Measurements from ENCODE around the gene TACC2. TPM values are rescaled to one million over a fixed set of nuclear protein-coding genes. Genes with fewer than 3 reads are reported as not detected.
"Not testable (repeated sequence)": the region's sequence is repeated elsewhere in the genome, so short reads cannot be mapped to it uniquely, and the experiment has no call there.

TACC2 gene
- total and polyA plus RNA-seq, 2 donors (not counting 1 experiment from before 2014, with no cell fraction given), result not detected

DNA sequence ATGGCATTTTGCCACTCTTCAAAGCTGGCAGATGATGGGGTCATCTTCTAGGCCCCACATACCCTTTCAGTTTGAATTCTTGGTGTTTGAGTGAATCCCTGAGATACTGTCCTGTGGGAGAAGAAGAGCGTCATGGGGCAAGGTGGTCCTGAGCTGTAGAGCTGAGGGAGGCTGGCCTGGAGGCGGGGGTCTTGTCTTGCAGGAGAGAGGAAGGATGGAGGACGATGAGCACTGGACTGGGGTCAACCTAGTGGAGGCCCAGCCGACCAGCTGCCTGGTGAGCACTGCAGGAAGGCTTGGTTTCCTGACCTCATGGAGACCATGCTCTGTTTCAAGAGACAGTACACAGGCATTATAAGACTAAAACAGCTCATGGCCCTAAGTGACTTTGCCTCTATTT lies 114.6 kb downstream of the TACC2 start:
- H3K27ac Mint-ChIP-seq, result no peak overlapping the region
- H3K79me2 ChIP-seq (ENCODE audit: control insufficient read depth, insufficient read depth, low read length), result no peaks in the 10 kb centered on the region
- ATAC-seq (ENCODE audit: low read depth) (no peak), DNase-seq (no peak)
- no peak overlapping the region for H3K27ac ChIP-seq (ENCODE audit: low read length in 2 of 2)
- H4K20me1 ChIP-seq (ENCODE audit: control insufficient read depth, insufficient read depth, low read length, poor library complexity, severe bottlenecking), result no peaks in the 10 kb centered on the region
- no peaks in the 10 kb centered on the region for H3K36me3 ChIP-seq (replicated peaks in 1 of 2; ENCODE audit: control extremely low read depth in 1 of 2, control insufficient read depth in 1 of 2, extremely low read depth in 1 of 2, insufficient read depth in 2 of 2, low read length in 1 of 2)
- intact Hi-C loops (cut with micrococcal nuclease), result no loop called here
- ChIA-PET POLR2A (no interaction called here), CTCF (no interaction called here)
- H3K4me3 Mint-ChIP-seq, result no peak overlapping the region
- no peak overlapping the region for H3K4me3 ChIP-seq (ENCODE audit: control extremely low read depth in 1 of 5, extremely low read depth in 1 of 5, insufficient read depth in 1 of 5, low read depth in 2 of 5, low read length in 4 of 5)
- no peaks in the 10 kb centered on the region for H3K4me1 Mint-ChIP-seq
- no peak overlapping the region for H3K9ac ChIP-seq (ENCODE audit: low read length)
- TF ChIP-seq, protein P1, sequence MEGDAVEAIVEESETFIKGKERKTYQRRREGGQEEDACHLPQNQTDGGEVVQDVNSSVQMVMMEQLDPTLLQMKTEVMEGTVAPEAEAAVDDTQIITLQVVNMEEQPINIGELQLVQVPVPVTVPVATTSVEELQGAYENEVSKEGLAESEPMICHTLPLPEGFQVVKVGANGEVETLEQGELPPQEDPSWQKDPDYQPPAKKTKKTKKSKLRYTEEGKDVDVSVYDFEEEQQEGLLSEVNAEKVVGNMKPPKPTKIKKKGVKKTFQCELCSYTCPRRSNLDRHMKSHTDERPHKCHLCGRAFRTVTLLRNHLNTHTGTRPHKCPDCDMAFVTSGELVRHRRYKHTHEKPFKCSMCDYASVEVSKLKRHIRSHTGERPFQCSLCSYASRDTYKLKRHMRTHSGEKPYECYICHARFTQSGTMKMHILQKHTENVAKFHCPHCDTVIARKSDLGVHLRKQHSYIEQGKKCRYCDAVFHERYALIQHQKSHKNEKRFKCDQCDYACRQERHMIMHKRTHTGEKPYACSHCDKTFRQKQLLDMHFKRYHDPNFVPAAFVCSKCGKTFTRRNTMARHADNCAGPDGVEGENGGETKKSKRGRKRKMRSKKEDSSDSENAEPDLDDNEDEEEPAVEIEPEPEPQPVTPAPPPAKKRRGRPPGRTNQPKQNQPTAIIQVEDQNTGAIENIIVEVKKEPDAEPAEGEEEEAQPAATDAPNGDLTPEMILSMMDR (IDR thresholded peaks at IDR 0.05), result no peak
- TF ChIP-seq EZH2 (IDR thresholded peaks at IDR 0.05; ENCODE audit: borderline replicate concordance, insufficient read depth, low read depth, low read length, poor library complexity, severe bottlenecking), result no peak
- no peaks in the 10 kb centered on the region for H3K27me3 Mint-ChIP-seq
- H3K4me1 ChIP-seq (ENCODE audit: control insufficient read depth in 2 of 2, insufficient read depth in 2 of 2, low read length in 2 of 2), result no peaks in the 10 kb centered on the region
- WGBS (ENCODE audit: insufficient coverage), result 88% methylated on average over 4 of the region's 4 CpGs
- peaks cover 0 to 6% (median 0%) of the 10 kb centered on the region in 3 donors for H3K9me3 ChIP-seq (ENCODE audit: control extremely low read depth in 1 of 3, control insufficient read depth in 2 of 3, insufficient read depth in 1 of 3, low read length in 2 of 3)
- H3K9me3 Mint-ChIP-seq (ENCODE audit: insufficient read depth), result no peaks in the 10 kb centered on the region
- no peak overlapping the region for H2AFZ ChIP-seq (ENCODE audit: insufficient read depth, low read depth, low read length, poor library complexity, severe bottlenecking)
- H3K4me2 ChIP-seq (replicated peaks; ENCODE audit: low read depth, low read length, poor library complexity, severe bottlenecking), result no peak overlapping the region
- no peaks in the 10 kb centered on the region for H3K27me3 ChIP-seq (replicated peaks in 1 of 4; ENCODE audit: control extremely low read depth in 1 of 4, control insufficient read depth in 3 of 4, insufficient read depth in 4 of 4, low read length in 3 of 4)

DNA sequence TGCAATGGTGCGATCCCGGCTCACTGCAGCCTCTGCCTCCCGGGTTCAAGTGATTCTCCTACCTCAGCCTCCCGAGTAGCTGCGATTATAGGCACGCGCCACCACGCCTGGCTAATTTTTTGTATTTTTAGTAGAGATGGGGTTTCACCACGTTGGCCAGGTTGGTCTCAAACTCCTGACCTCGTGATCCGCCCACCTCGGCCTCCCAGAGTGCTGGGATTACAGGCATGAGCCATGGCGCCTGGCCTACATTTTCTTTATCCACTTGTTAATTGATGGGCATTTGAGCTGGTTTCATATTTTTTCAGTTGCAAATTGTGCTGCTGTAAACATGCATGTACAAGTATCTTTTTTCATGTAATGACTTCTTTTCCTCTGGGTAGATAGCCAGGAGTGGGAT lies 119.8 kb downstream of the TACC2 start:
- DNase-seq; ATAC-seq (ENCODE audit: low read depth); H3K9me3 ChIP-seq (ENCODE audit: control extremely low read depth in 1 of 3, control insufficient read depth in 2 of 3, insufficient read depth in 1 of 3, low read length in 2 of 3); CTCF ChIA-PET; H3K4me1 ChIP-seq (ENCODE audit: control insufficient read depth in 2 of 2, insufficient read depth in 2 of 2, low read length in 2 of 2); H4K20me1 ChIP-seq (ENCODE audit: control insufficient read depth, insufficient read depth, low read length, poor library complexity, severe bottlenecking); H3K79me2 ChIP-seq (ENCODE audit: control insufficient read depth, insufficient read depth, low read length); H3K9me3 Mint-ChIP-seq (ENCODE audit: insufficient read depth); H3K4me1 Mint-ChIP-seq; H3K27ac Mint-ChIP-seq; H3K36me3 ChIP-seq (replicated peaks in 1 of 2; ENCODE audit: control extremely low read depth in 1 of 2, control insufficient read depth in 1 of 2, extremely low read depth in 1 of 2, insufficient read depth in 2 of 2, low read length in 1 of 2); POLR2A ChIA-PET; H3K27ac ChIP-seq (ENCODE audit: low read length in 2 of 2); intact Hi-C loops (cut with micrococcal nuclease); H2AFZ ChIP-seq (ENCODE audit: insufficient read depth, low read depth, low read length, poor library complexity, severe bottlenecking); H3K4me3 Mint-ChIP-seq; H3K4me3 ChIP-seq (ENCODE audit: control extremely low read depth in 1 of 5, extremely low read depth in 1 of 5, insufficient read depth in 1 of 5, low read depth in 2 of 5, low read length in 4 of 5); H3K4me2 ChIP-seq (replicated peaks; ENCODE audit: low read depth, low read length, poor library complexity, severe bottlenecking); H3K9ac ChIP-seq (ENCODE audit: low read length): not testable (repeated sequence)
- peaks cover 27% of the 10 kb centered on the region for H3K27me3 Mint-ChIP-seq
- WGBS (ENCODE audit: insufficient coverage), result 81% methylated on average over 3 of the region's 13 CpGs
- H3K27me3 ChIP-seq (replicated peaks in 1 of 4; ENCODE audit: control extremely low read depth in 1 of 4, control insufficient read depth in 3 of 4, insufficient read depth in 4 of 4, low read length in 3 of 4), result peaks cover 0 to 19% (median 6%) of the 10 kb centered on the region in 4 experiments

Data from B cell (primary cell).